ENCODE measurements around the gene PTGES2. TPM values are rescaled to one million over a fixed set of nuclear protein-coding genes. Genes with fewer than 3 reads are reported as not detected.
"Not testable (repeated sequence)": the region's sequence is repeated elsewhere in the genome, so short reads cannot be mapped to it uniquely, and the experiment has no call there.

PTGES2 gene
- total RNA-seq, 4 donors from 2014 or later: 80.0 to 112 (median 88.4) TPM

GRCh38 chr9:128072144-128073021, 55.1 kb downstream of the PTGES2 start:
- Histone ChIP-seq H3K4me3 (replicated peaks in 1 of 3) (no peak overlapping the region), H3K9me3 (no peaks in the 10 kb centered on the region), H3K4me1 (peaks cover 51 to 67% of the 10 kb centered on the region in 2 donors), H3K36me3 (no peaks in the 10 kb centered on the region), H3K27me3 (no peaks in the 10 kb centered on the region), H3K27ac (peak overlapping the region; percentile 93 to 97 (median 95))
- whole genome bisulfite sequencing, 2 donors: 7 to 10% methylated on average over 5 of the region's 5 CpGs
- peak; percentile 92 for DNase-seq
- TF ChIP-seq CTCF (IDR thresholded peaks at IDR 0.05): no peak
- TF ChIP-seq POLR2A (IDR thresholded peaks at IDR 0.05): peak in 1 of 2 donors; percentile 45
- intact Hi-C loops (cut with DNase I): no loop called here

- intact Hi-C loops (cut with DNase I); H3K36me3 ChIP-seq; DNase-seq; H3K9me3 ChIP-seq; H3K27me3 ChIP-seq; H3K4me3 ChIP-seq (replicated peaks in 1 of 3): not testable (repeated sequence)
- Histone ChIP-seq H3K27ac (peak overlapping the region; percentile 93 to 97 (median 95)), H3K4me1 (peaks cover 55 to 73% of the 10 kb centered on the region in 2 donors)
- 91 to 94% methylated on average over 12 of the region's 12 CpGs for WGBS, 2 donors
Measured at GRCh38 chr9:128071475-128071874, 56.1 kb downstream of the PTGES2 start.

- no peak for DNase-seq
- 76 to 84% methylated on average over 7 of the region's 7 CpGs for WGBS, 2 donors
- Histone ChIP-seq H3K4me3 (replicated peaks in 1 of 3) (no peak overlapping the region), H3K9me3 (no peaks in the 10 kb centered on the region), H3K27ac (peak overlapping the region; percentile 93 to 97 (median 95)), H3K4me1 (peaks cover 61 to 79% of the 10 kb centered on the region in 2 donors), H3K36me3 (no peaks in the 10 kb centered on the region), H3K27me3 (no peaks in the 10 kb centered on the region)
- intact Hi-C loops (cut with DNase I): no loop called here
- TF ChIP-seq CTCF (IDR thresholded peaks at IDR 0.05): no peak
- no peak for TF ChIP-seq POLR2A (IDR thresholded peaks at IDR 0.05)
Measured at GRCh38 chr9:128070874-128071273, 56.7 kb downstream of the PTGES2 start.

Other genes with a start within 250 kb of the PTGES2 start
- 100 to 1,000 TPM in 1 of 4 donors, 10 to 100 TPM in 3; 39.2 to 124 (median 50.8) TPM for gene ST6GALNAC6, start 228.1 kb downstream of the PTGES2 start, total RNA-seq
- gene ST6GALNAC4, start 210.7 kb downstream of the PTGES2 start, total RNA-seq: 10 to 100 TPM in 3 of 4 donors, 1 to 10 TPM in 1; 8.9 to 27.4 (median 19.1) TPM
- gene PIP5KL1, start 197.0 kb downstream of the PTGES2 start, total RNA-seq: 1 to 10 TPM in 3 of 4 donors, not detected in 1; 1.0 to 5.2 (median 1.6) TPM
- 10 to 100 TPM; 17.3 to 43.3 (median 35.5) TPM for gene DPM2, start 189.9 kb downstream of the PTGES2 start, total RNA-seq
- gene EEIG1, start 146.7 kb downstream of the PTGES2 start, total RNA-seq: 10 to 100 TPM; 18.3 to 34.7 (median 24.9) TPM
- gene NAIF1, start 60.4 kb downstream of the PTGES2 start, total RNA-seq: 10 to 100 TPM in 2 of 4 donors, 1 to 10 TPM in 2; 5.3 to 17.2 (median 9.4) TPM
- gene SLC25A25, start 59.5 kb downstream of the PTGES2 start, total RNA-seq: 10 to 100 TPM; 21.9 to 42.0 (median 30.8) TPM
- gene LCN2, start 21.7 kb upstream of the PTGES2 start, total RNA-seq: 10 to 100 TPM in 1 of 4 donors, 1 to 10 TPM in 2, under 1 TPM in 1; 0.45 to 10.6 (median 2.5) TPM
- gene BBLN, start 32.5 kb upstream of the PTGES2 start, total RNA-seq: 100 to 1,000 TPM in 3 of 4 donors, 10 to 100 TPM in 1; 98.1 to 204 (median 172) TPM
- gene CIZ1, start 63.8 kb upstream of the PTGES2 start, total RNA-seq: 10 to 100 TPM; 47.8 to 58.5 (median 52.7) TPM
- gene DNM1, start 75.7 kb upstream of the PTGES2 start, total RNA-seq: 1 to 10 TPM; 4.7 to 9.2 (median 5.4) TPM
- 100 to 1,000 TPM in 3 of 4 donors, 10 to 100 TPM in 1; 94.6 to 140 (median 118) TPM for gene GOLGA2, start 148.3 kb upstream of the PTGES2 start, total RNA-seq
- gene SWI5, start 148.5 kb upstream of the PTGES2 start, total RNA-seq: 10 to 100 TPM; 18.5 to 50.2 (median 49.2) TPM
- gene TRUB2, start 194.7 kb upstream of the PTGES2 start, total RNA-seq: 10 to 100 TPM in 3 of 4 donors, 1 to 10 TPM in 1; 8.3 to 19.2 (median 16.6) TPM
- 100 to 1,000 TPM in 3 of 4 donors, 10 to 100 TPM in 1; 71.8 to 137 (median 108) TPM for gene COQ4, start 195.1 kb upstream of the PTGES2 start, total RNA-seq
- 10 to 100 TPM; 15.9 to 38.4 (median 30.4) TPM for gene SLC27A4, start 212.8 kb upstream of the PTGES2 start, total RNA-seq
- 10 to 100 TPM; 24.3 to 39.4 (median 31.2) TPM for gene URM1, start 243.6 kb upstream of the PTGES2 start, total RNA-seq

All from thyroid gland (tissue), 4 donors.